Glutamatergic neuron (in vitro differentiated cells): ENCODE data around the gene FIGN. TPM values are rescaled to one million over a fixed set of nuclear protein-coding genes. Genes with fewer than 3 reads are reported as not detected.
A peak's percentile ranks its signal among the peaks of the same experiment; 100 is the strongest.

Source experiments
- DNase-seq: peaks from one replicate; pipeline ENCODE4 v3.0.0; 2022
- H3K27ac Mint-ChIP-seq: one replicate; pipeline ENCODE4 v1.8.0; 2020; ENCODE audit warnings: mild to moderate bottlenecking, mixed read lengths, inconsistent platforms; ENCODE audit not compliant: unreplicated experiment
- H3K27me3 Mint-ChIP-seq: one replicate; pipeline ENCODE4 v1.8.0; 2020; ENCODE audit warnings: mild to moderate bottlenecking, moderate library complexity, mixed read lengths, inconsistent platforms; ENCODE audit not compliant: unreplicated experiment
- H3K36me3 Mint-ChIP-seq: one replicate; pipeline ENCODE4 v1.8.0; 2020; ENCODE audit warnings: mild to moderate bottlenecking, mixed read lengths, inconsistent platforms; ENCODE audit not compliant: unreplicated experiment
- H3K4me1 Mint-ChIP-seq: one replicate; pipeline ENCODE4 v1.8.0; 2020; ENCODE audit warnings: mild to moderate bottlenecking, low read depth, mixed read lengths, inconsistent platforms; ENCODE audit not compliant: unreplicated experiment
- H3K4me3 Mint-ChIP-seq: one replicate; pipeline ENCODE4 v1.8.0; 2020; ENCODE audit warnings: mild to moderate bottlenecking, mixed read lengths, inconsistent platforms; ENCODE audit not compliant: unreplicated experiment
- H3K9me3 Mint-ChIP-seq: one replicate; pipeline ENCODE4 v1.8.0; 2020; ENCODE audit warnings: mild to moderate bottlenecking, moderate library complexity, mixed read lengths, inconsistent platforms; ENCODE audit not compliant: unreplicated experiment
- CTCF ChIP-seq: fragments of 200-600 bp; sonication (generic); IDR thresholded peaks from one replicate; pipeline ENCODE4 v1.5.0; 2021; ENCODE audit not compliant: partially characterized antibody, unreplicated experiment
- total RNA-seq: library from RNA; stranded (reverse); fragmentation: NEBNext Ultra II Directional; extraction: Animal tissue kit (Norgen Biotek cat#: 25700); gene quantifications from one replicate; pipeline ENCODE4 v1.2.1, GENCODE V29; 2021; ENCODE audit not compliant: unreplicated experiment

Gene FIGN
- total RNA-seq, 1 donor from 2014 or later: 12.4 TPM

GRCh38 chr2:163621445-163622004 is 114.3 kb downstream of the FIGN start:
- peaks cover 16% of the 10 kb centered on the region for H3K4me1 Mint-ChIP-seq
- DNase-seq: no peak
- H3K4me3 Mint-ChIP-seq: no peak overlapping the region
- H3K36me3 Mint-ChIP-seq: no peaks in the 10 kb centered on the region
- peak overlapping the region; percentile 39 for H3K27ac Mint-ChIP-seq
- no peak for TF ChIP-seq CTCF
- no peaks in the 10 kb centered on the region for H3K9me3 Mint-ChIP-seq
- no peaks in the 10 kb centered on the region for H3K27me3 Mint-ChIP-seq

GRCh38 chr2:163617517-163617916 is 118.3 kb downstream of the FIGN start:
- Mint-ChIP-seq H3K9me3 (no peaks in the 10 kb centered on the region), H3K4me3 (no peak overlapping the region), H3K27me3 (no peaks in the 10 kb centered on the region), H3K27ac (no peak overlapping the region), H3K36me3 (no peaks in the 10 kb centered on the region), H3K4me1 (peaks cover 18% of the 10 kb centered on the region)
- no peak for DNase-seq
- TF ChIP-seq CTCF: no peak

GRCh38 chr2:163613266-163613731 is 122.5 kb downstream of the FIGN start:
- Mint-ChIP-seq H3K27ac (peak overlapping the region; percentile 78), H3K27me3 (peaks cover 3% of the 10 kb centered on the region), H3K36me3 (no peaks in the 10 kb centered on the region), H3K9me3 (no peaks in the 10 kb centered on the region), H3K4me1 (peaks cover 6% of the 10 kb centered on the region), H3K4me3 (no peak overlapping the region)
- TF ChIP-seq CTCF: no peak
- DNase-seq: no peak

- no peak for DNase-seq
- Mint-ChIP-seq H3K9me3 (no peaks in the 10 kb centered on the region), H3K36me3 (no peaks in the 10 kb centered on the region), H3K27me3 (peaks cover 3% of the 10 kb centered on the region), H3K4me3 (no peak overlapping the region), H3K27ac (no peak overlapping the region), H3K4me1 (peaks cover 6% of the 10 kb centered on the region)
- no peak for TF ChIP-seq CTCF
Observed at GRCh38 chr2:163612332-163612731, 123.5 kb downstream of the FIGN start.

- peaks cover 3% of the 10 kb centered on the region for H3K27me3 Mint-ChIP-seq
- no peak overlapping the region for H3K27ac Mint-ChIP-seq
- H3K9me3 Mint-ChIP-seq: no peaks in the 10 kb centered on the region
- peaks cover 6% of the 10 kb centered on the region for H3K4me1 Mint-ChIP-seq
- no peak overlapping the region for H3K4me3 Mint-ChIP-seq
- no peak for DNase-seq
- no peak for TF ChIP-seq CTCF
- no peaks in the 10 kb centered on the region for H3K36me3 Mint-ChIP-seq
Observed at GRCh38 chr2:163611557-163611906, 124.3 kb downstream of the FIGN start.
